Activated CD4-positive, alpha-beta T cell treated with anti-CD3 and anti-CD28 coated beads, Interleukin-2, amount 10 ng/mL, durations not matched to agents 24 days and 14 days (primary cell): ENCODE measurements around the gene SERPINB11. TPM values are rescaled to one million over a fixed set of nuclear protein-coding genes. Genes with fewer than 3 reads are reported as not detected.

ENCODE experiments used
- DNase-seq: peaks from one replicate; pipeline ENCODE4 v3.0.0; 2022
- H3K27ac Mint-ChIP-seq: one replicate; pipeline ENCODE4 v1.8.0; 2022; ENCODE audit warnings: mild to moderate bottlenecking, mixed read lengths
- H3K27me3 Mint-ChIP-seq: one replicate; pipeline ENCODE4 v1.8.0; 2022; ENCODE audit warnings: mixed read lengths
- H3K36me3 Mint-ChIP-seq: one replicate; pipeline ENCODE4 v1.8.0; 2022; ENCODE audit warnings: low read depth, mild to moderate bottlenecking, mixed read lengths
- H3K4me1 Mint-ChIP-seq: one replicate; pipeline ENCODE4 v1.8.0; 2021; ENCODE audit warnings: mixed read lengths
- H3K4me3 Mint-ChIP-seq: one replicate; pipeline ENCODE4 v1.8.0; 2022; ENCODE audit warnings: mild to moderate bottlenecking, moderate library complexity, mixed read lengths
- H3K9me3 Mint-ChIP-seq: one replicate; pipeline ENCODE4 v1.8.0; 2021; ENCODE audit warnings: mixed read lengths
- intact Hi-C: fragments of 100-400 bp; cut with micrococcal nuclease; formaldehyde crosslinking; loops from one replicate; pipeline ENCODE4 v1.15.1; 2023
- total RNA-seq: library from RNA; stranded (reverse); gene quantifications from 2 replicates; pipeline ENCODE4 v1.2.3, GENCODE V29; 2022

The SERPINB11 gene
- total RNA-seq, 1 donor from 2014 or later = not detected

DNA sequence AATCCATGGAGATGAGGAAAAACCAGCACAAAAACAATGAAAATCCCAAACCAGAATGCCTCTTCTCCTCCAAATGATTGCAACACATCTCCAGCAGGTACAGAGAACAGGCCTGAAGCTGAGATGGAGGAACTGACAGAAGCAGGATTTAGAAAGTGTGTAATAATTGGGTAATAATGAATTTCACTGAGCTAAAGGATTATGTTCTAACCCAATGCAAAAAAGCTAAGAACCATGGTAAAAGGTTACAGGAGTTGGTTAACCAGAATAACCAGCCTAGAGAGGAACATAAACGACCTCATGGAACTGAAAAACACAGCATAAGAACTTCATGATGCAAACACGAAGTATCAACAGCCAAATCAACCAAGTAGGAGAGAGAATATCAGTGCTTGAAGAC is 13.7 kb upstream of the SERPINB11 start:
- Mint-ChIP-seq H3K27ac (no peak overlapping the region), H3K36me3 (no peaks in the 10 kb centered on the region), H3K27me3 (no peaks in the 10 kb centered on the region), H3K4me1 (no peaks in the 10 kb centered on the region), H3K9me3 (no peaks in the 10 kb centered on the region), H3K4me3 (no peak overlapping the region)
- intact Hi-C loops = no loop called here
- DNase-seq = no peak

DNA sequence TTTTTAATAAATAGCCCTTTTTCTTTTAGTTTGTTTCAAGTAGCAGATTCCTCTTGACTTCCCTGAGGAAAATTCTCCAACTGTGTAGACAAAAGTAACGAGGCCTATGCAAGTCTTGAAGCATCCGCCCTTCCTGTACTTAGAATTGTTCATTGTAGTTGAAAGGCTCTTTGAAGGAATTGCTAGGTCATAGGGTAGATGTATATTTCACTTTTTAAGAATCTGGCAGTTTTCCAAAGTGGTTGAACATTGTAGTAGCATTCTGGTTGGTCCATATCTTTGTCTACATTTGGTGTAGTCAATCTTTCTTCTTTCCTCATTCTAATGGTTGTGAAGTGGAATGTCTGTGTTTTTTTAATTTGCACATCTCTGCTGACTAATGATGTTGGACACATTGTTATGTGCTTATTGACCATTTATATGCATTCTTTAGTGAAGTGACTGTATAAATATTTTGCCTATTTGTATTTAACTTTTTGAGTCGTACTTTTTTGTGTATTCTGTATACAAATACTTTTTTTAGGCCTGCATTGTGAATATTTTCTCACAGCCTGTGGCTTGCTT is 5.6 kb upstream of the SERPINB11 start:
- intact Hi-C loops = no loop called here
- Mint-ChIP-seq H3K27me3 (no peaks in the 10 kb centered on the region), H3K27ac (no peak overlapping the region), H3K4me3 (no peak overlapping the region), H3K9me3 (peaks cover 4% of the 10 kb centered on the region), H3K36me3 (no peaks in the 10 kb centered on the region), H3K4me1 (no peaks in the 10 kb centered on the region)
- no peak for DNase-seq

DNA sequence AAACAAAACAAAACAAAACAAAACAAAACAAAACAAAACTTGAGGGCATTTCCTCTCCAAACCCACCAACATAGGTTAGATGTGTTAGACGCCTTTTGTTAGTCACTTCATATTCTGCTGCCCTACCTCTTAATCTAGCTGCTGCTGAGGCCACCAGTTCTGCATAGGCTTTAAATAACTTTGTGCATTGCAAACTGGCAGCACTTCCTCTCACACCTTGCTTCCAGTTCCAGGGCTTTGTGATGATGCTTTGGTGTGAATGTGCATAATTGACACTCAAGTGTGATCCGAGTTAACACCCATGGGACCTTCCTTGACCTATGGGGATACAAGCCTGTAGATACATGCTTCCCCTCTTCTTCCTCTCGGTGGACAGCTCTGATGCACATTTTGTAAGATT is 2.3 kb upstream of the SERPINB11 start:
- no peak for DNase-seq
- H3K36me3 Mint-ChIP-seq = no peaks in the 10 kb centered on the region
- no peaks in the 10 kb centered on the region for H3K9me3 Mint-ChIP-seq
- H3K27me3 Mint-ChIP-seq = no peaks in the 10 kb centered on the region
- H3K27ac Mint-ChIP-seq = no peak overlapping the region
- H3K4me3 Mint-ChIP-seq = no peak overlapping the region
- intact Hi-C loops = no loop called here
- no peaks in the 10 kb centered on the region for H3K4me1 Mint-ChIP-seq

DNA sequence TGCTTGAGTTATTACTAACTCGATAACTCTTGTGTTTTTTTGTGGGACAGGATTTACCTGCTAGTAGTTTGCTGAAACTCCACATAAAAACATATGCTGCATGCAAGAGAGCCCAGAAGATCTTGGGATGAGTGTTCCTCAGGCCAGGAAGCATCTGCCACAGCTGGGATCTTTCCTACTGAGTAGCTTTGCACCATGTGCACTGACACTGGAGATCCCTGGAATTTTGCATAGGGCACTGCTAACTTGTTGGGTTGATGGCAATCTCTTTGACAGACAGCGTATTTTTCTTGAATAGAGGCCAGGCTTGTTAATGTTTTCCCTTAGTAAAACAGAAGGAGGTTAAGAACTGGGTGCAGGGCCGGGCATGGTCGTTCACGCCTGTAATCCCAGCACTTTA is 808 bp upstream of the SERPINB11 start:
- Mint-ChIP-seq H3K4me1 (no peaks in the 10 kb centered on the region), H3K27me3 (peaks cover 1% of the 10 kb centered on the region), H3K36me3 (no peaks in the 10 kb centered on the region), H3K27ac (no peak overlapping the region), H3K4me3 (no peak overlapping the region), H3K9me3 (no peaks in the 10 kb centered on the region)
- intact Hi-C loops = no loop called here
- DNase-seq = no peak

DNA sequence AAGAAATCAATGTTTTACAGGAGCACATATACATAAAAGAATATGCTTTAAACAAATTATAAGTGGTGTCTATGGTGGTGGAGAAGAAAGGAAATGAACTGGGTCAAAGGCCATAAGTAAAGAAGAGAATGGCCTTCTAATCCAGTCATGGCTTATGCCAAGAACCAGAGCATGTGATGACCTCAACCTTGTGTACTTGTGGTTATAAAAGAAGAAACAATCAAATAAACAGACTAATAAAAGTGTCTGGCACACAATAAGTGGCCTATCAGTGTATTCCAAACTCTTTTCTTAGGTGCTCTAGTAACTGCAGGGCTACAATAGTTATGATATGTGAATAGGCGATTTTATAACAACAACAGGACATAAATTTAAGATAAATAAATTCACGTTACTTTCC is 2.6 kb downstream of the SERPINB11 start:
- no peak overlapping the region for H3K4me3 Mint-ChIP-seq
- no peak for DNase-seq
- no peaks in the 10 kb centered on the region for H3K4me1 Mint-ChIP-seq
- no peaks in the 10 kb centered on the region for H3K9me3 Mint-ChIP-seq
- intact Hi-C loops = no loop called here
- H3K27me3 Mint-ChIP-seq = peaks cover 1% of the 10 kb centered on the region
- H3K36me3 Mint-ChIP-seq = no peaks in the 10 kb centered on the region
- H3K27ac Mint-ChIP-seq = no peak overlapping the region

DNA sequence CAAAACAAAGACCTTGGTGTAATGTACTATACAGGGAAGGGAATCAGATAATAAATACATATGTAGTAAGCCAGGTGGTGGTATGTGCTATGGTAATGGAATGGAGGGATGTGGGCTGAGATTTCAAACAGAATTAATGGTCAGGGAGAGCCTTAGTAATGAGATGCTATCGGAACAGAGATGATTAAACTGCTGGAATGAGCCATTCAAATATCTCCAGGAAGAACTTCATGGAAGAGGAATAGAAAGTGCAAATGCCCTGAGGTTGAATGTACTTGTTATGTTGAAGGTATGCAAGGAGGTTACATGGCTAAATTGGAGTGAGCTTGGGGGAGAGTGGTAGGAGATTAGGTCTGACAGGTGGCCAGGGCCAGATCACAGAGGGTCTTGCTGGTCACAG is 5.1 kb downstream of the SERPINB11 start:
- Mint-ChIP-seq H3K36me3 (no peaks in the 10 kb centered on the region), H3K27me3 (peaks cover 1% of the 10 kb centered on the region), H3K27ac (no peak overlapping the region), H3K4me1 (no peaks in the 10 kb centered on the region), H3K9me3 (no peaks in the 10 kb centered on the region), H3K4me3 (no peak overlapping the region)
- intact Hi-C loops = no loop called here
- DNase-seq = no peak

DNA sequence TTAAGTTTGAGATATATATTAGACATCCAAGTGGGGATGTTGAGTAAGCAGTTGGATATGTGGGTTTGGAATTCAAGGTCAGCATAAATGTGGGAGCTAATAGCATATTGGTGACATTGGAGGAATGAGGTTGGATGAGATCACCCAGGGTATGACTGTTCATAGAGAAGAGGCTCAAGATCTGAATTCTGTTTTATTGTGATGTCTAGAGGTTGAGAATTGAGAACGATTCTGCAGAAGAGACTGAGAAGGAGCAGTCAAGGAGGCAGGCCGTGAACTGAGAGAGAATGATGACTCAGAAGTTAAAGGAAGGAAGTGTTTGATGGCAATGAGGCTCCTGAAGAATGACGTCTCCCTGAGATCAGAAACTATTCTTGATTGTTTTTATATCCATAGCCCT is 5.9 kb downstream of the SERPINB11 start:
- intact Hi-C loops = no loop called here
- Mint-ChIP-seq H3K27ac (no peak overlapping the region), H3K27me3 (peaks cover 1% of the 10 kb centered on the region), H3K4me3 (no peak overlapping the region), H3K36me3 (no peaks in the 10 kb centered on the region), H3K9me3 (peaks cover 4% of the 10 kb centered on the region), H3K4me1 (no peaks in the 10 kb centered on the region)
- DNase-seq = no peak

DNA sequence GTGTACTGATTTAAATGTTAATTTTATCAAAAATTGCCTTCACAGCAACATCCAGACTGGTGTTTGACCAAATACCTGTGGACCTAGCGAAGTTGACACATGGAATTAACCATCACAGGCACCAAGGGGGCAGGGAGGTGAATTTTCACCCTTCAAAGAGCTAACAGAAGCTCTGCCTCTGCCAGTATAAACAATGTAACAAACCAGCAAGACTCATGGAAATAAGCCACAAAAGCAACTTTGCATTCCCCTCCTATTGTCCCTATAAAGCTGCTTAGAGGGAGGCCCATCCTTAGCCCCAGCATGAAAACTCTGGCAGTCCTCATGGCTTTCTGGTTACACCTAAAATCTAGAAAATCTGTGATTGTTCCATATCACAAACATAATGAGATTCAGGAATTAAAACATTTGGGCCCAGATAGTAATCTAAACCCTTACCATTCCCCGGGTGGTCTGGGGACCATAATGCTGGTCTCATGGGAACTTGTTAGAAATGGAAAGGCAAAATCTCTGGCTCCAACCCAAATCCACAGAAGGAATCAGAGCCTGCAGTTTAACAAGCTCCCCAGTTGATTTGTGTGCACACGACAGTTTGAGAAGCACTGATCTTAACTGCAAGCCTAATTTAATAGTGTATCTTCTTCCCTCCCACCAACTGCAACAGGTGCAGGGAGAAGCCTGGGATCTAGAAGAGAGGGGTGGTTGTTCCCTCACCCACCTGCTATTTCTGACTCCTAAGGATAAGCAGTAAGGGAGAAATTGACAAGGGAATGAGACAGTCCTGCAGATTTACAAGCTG is 23.1 kb downstream of the SERPINB11 start:
- Mint-ChIP-seq H3K4me1 (no peaks in the 10 kb centered on the region), H3K9me3 (no peaks in the 10 kb centered on the region), H3K36me3 (no peaks in the 10 kb centered on the region), H3K4me3 (no peak overlapping the region), H3K27ac (no peak overlapping the region), H3K27me3 (no peaks in the 10 kb centered on the region)
- intact Hi-C loops = no loop called here
- no peak for DNase-seq

DNA sequence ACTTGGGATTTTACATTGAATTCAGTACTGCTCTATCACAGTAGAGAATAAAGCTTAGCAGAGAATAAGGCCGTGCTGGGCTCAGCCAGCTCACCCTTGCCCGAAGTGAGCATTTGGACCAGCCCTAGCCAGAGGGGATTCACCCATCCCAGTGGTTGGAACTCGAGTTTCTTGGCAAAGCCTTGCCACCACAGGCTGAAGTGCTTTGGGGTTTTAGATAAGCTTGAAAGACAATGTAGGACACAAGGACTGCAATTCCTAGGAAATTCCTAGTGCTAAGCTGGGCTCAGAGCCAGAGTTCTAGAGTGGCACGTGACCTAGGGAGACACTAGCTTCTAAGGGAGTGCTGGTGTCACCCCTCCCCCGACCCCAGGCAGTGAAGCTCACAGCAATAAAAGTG is 28.0 kb downstream of the SERPINB11 start:
- H3K4me3 Mint-ChIP-seq = no peak overlapping the region
- H3K4me1 Mint-ChIP-seq = no peaks in the 10 kb centered on the region
- intact Hi-C loops = no loop called here
- no peaks in the 10 kb centered on the region for H3K9me3 Mint-ChIP-seq
- no peak for DNase-seq
- no peak overlapping the region for H3K27ac Mint-ChIP-seq
- H3K27me3 Mint-ChIP-seq = no peaks in the 10 kb centered on the region
- H3K36me3 Mint-ChIP-seq = no peaks in the 10 kb centered on the region

DNA sequence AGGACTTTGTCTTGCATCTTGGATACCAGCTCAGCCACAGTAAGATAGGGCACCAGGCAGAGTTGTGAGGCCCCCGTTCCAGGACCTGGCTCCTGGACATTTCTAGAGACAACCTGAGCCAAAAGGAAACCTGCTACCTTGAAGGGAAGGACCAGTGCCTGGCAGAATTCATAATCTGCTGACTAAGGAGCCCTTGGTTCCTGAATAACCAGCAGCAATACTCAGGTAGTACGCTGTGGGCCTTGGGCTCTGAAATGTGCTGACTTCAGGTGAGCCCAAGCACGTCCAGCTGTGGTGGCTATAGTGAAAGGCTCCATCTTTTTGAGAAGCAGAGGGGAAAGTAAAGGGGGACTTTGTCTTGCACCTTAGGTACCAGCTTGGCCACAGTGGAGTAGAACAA is 28.5 kb downstream of the SERPINB11 start:
- no peaks in the 10 kb centered on the region for H3K36me3 Mint-ChIP-seq
- DNase-seq = no peak
- H3K27ac Mint-ChIP-seq = no peak overlapping the region
- no peaks in the 10 kb centered on the region for H3K27me3 Mint-ChIP-seq
- intact Hi-C loops = no loop called here
- H3K4me3 Mint-ChIP-seq = no peak overlapping the region
- no peaks in the 10 kb centered on the region for H3K4me1 Mint-ChIP-seq
- no peaks in the 10 kb centered on the region for H3K9me3 Mint-ChIP-seq

DNA sequence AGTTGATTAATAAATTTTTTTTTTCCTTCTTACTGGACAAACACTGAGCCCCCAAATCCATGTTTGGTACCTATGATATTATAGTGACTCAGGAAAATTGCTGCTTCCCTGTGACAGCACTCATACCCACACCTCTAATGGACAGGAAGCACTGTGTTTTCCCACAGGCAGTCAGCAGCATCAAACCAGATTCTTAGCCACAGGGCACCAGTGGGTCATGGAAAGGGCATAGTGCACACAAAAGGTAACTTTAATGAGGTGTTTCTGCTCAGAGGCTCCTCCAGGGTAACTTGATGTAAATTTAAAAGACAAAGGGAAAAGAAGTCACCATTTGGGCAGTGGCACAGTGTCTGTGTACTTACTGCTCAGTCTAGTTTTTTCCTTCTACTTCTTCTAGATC is 34.1 kb downstream of the SERPINB11 start:
- H3K9me3 Mint-ChIP-seq = no peaks in the 10 kb centered on the region
- H3K4me1 Mint-ChIP-seq = no peaks in the 10 kb centered on the region
- no peak for DNase-seq
- intact Hi-C loops = no loop called here
- no peaks in the 10 kb centered on the region for H3K27me3 Mint-ChIP-seq
- no peak overlapping the region for H3K27ac Mint-ChIP-seq
- no peaks in the 10 kb centered on the region for H3K36me3 Mint-ChIP-seq
- no peak overlapping the region for H3K4me3 Mint-ChIP-seq

DNA sequence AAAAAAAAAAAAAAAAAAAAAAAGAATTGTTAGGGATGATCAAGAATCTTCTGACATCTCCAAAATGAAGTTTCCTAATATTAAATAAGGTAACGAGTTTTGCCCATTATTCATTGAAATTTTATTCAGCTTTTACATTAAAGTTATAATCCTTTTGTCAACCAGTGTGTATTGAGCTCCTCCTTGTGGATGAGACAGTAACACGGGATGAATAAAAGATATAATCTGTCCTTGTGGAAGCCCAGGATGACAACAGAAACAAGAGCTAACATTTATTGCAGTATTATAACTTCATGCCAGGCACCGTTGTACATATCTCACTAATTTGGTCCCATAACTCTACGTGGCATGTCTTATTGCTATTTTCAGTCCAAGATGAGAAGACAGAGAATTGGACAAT is 39.0 kb downstream of the SERPINB11 start:
- DNase-seq = no peak
- H3K9me3 Mint-ChIP-seq = no peaks in the 10 kb centered on the region
- intact Hi-C loops = no loop called here

DNA sequence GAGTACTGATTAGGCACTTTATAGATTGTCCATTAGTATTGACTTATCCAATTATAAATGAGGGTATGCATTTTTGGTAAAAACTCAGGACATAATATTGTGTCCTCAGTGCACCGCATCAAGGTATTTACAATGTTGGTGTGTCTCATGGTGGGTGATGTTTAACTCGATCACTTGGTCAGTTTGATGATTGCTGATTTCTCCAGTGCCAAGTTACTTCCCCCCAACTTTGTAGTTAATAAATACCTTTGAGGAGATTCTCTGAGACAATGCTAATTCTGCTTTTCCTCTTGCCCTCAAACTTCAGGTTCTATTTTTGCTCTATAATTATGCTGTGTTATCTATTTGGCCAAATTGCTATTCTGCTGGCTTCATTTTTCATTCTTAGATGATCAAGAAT is 44.2 kb downstream of the SERPINB11 start:
- Mint-ChIP-seq H3K27me3 (no peaks in the 10 kb centered on the region), H3K4me3 (no peak overlapping the region), H3K27ac (no peak overlapping the region), H3K36me3 (no peaks in the 10 kb centered on the region), H3K4me1 (no peaks in the 10 kb centered on the region), H3K9me3 (no peaks in the 10 kb centered on the region)
- DNase-seq = no peak
- intact Hi-C loops = no loop called here

More for the DNA sequence above, 39.0 kb downstream of the SERPINB11 start:
- no peak overlapping the region for H3K4me3 Mint-ChIP-seq
- no peak overlapping the region for H3K27ac Mint-ChIP-seq
- H3K4me1 Mint-ChIP-seq = no peaks in the 10 kb centered on the region
- no peaks in the 10 kb centered on the region for H3K36me3 Mint-ChIP-seq
- H3K27me3 Mint-ChIP-seq = no peaks in the 10 kb centered on the region

DNA sequence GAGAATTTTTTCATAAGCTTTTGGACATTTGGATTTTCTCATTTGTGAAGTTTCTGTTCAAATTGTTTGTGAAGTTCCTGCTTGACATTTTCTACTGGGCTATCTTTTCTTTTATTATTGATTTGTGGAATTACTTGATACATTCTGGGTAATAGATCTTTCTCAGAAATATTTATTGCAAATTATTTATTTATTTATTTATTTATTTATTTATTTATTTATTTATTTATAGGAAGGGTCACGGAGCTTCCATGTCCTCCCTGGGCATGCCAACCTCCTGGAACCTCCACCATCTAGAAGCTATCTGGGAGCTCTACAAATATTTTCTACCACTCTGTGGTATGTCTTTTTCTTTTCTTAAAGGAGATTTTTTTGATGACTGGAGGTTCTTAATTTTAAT is 46.7 kb downstream of the SERPINB11 start:
- no peak overlapping the region for H3K4me3 Mint-ChIP-seq
- intact Hi-C loops = no loop called here
- H3K36me3 Mint-ChIP-seq = no peaks in the 10 kb centered on the region
- H3K27ac Mint-ChIP-seq = no peak overlapping the region
- no peaks in the 10 kb centered on the region for H3K9me3 Mint-ChIP-seq
- no peak for DNase-seq
- H3K4me1 Mint-ChIP-seq = no peaks in the 10 kb centered on the region
- H3K27me3 Mint-ChIP-seq = no peaks in the 10 kb centered on the region

DNA sequence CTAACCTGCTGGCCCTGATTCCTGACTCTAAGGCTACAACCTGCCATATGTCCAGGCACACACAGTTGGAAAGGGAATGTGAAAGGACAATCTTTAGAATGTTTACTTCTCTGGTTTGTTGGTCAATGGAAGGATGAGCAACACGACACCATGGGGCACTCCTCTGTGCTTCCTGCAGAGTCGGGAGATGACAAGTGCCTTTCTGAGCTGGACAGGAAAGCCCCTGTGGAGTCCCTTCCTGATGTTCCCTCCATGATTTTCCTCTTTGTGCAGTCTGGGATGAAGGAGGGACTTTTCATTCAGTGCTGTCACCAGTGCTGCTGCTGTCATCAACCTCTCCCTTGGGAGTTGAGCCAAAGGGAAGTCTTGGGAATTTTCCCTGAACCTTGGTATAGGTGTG is 49.9 kb downstream of the SERPINB11 start:
- no peaks in the 10 kb centered on the region for H3K27me3 Mint-ChIP-seq
- H3K36me3 Mint-ChIP-seq = no peaks in the 10 kb centered on the region
- H3K9me3 Mint-ChIP-seq = no peaks in the 10 kb centered on the region
- H3K4me1 Mint-ChIP-seq = no peaks in the 10 kb centered on the region
- H3K4me3 Mint-ChIP-seq = no peak overlapping the region
- no peak for DNase-seq
- H3K27ac Mint-ChIP-seq = no peak overlapping the region
- intact Hi-C loops = no loop called here
